GM21576 (cell line): ENCODE results near the gene HOXA9.

Experiments used
- ATAC-seq: cut with Tn5 transposase; IDR thresholded peaks from one replicate; pipeline ENCODE4 v1.9.1; 2021; ENCODE audit warnings: mild to moderate bottlenecking, moderate library complexity; ENCODE audit not compliant: unreplicated experiment

Gene HOXA9

DNA sequence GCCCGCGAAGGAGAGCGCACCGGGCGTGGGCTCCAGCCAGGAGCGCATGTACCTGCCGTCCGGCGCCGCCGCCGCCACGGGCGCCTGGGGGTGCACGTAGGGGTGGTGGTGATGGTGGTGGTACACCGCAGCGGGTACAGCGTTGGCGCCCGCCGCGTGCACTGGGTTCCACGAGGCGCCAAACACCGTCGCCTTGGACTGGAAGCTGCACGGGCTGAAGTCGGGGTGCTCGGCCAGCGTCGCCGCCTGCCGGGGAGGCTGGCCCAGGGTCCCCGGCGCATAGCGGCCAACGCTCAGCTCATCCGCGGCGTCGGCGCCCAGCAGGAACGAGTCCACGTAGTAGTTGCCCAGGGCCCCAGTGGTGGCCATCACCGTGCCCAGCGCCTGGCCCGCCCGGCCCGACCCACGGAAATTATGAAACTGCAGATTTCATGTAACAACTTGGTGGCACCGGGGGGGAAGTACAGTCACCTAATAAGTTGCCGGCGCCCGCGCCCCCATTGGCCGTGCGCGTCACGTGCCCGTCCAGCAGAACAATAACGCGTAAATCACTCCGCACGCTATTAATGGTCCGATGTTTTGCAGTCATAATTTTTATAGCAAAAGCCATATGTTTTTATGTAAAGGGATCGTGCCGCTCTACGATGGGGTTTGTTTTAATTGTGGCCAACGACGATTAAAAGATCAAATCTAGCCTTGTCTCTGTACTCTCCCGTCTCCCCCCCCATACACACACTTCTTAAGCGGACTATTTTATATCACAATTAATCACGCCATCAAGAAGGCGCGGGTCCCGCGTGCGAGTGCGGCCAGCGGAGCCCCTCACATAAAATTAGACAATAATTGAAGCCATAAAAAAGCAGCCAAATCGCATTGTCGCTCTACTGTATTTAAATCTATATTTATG, at the start of gene HOXA9:
Gene HOXA9, minus strand, starts transcription at position 449 of the 907 bp plus-strand sequence. Its CDS starts 80 bp downstream, at position 369.
- ATAC-seq, result no peak

DNA sequence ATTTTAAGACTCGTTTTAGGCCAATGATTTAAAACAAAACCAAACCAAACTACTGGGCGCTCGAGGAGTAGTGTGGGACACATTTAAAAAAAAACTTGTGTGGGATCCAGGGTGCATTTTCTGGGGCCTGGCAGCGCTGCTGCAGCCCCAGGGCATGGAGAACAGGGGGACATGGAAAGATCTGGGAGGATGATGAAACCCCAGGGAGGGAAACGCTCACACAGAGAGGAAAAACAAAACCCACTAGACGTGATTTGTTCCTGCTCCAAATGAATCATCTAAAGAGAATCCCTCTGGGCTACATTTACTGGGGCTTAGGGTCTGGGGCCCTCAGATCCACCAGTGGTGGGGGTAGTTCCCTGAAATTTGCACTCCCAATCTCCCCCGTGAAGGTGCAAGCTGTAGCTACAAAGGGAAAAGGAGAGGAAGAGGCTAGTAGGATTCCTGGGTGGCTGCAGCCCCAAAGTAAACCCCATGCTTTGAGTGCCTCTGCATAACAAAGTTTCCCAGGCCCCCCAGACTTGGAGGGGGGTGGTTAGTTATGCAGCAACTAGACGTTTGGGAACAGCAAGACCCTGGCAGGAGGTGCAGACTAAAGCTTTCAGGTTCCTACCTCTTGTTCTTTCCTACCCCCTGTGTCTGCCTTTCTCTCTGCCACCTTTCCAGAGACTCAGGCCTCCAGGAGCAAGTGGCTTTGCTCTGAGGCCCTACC, 49.1 kb upstream of the HOXA9 start:
- ATAC-seq, result no peak

DNA sequence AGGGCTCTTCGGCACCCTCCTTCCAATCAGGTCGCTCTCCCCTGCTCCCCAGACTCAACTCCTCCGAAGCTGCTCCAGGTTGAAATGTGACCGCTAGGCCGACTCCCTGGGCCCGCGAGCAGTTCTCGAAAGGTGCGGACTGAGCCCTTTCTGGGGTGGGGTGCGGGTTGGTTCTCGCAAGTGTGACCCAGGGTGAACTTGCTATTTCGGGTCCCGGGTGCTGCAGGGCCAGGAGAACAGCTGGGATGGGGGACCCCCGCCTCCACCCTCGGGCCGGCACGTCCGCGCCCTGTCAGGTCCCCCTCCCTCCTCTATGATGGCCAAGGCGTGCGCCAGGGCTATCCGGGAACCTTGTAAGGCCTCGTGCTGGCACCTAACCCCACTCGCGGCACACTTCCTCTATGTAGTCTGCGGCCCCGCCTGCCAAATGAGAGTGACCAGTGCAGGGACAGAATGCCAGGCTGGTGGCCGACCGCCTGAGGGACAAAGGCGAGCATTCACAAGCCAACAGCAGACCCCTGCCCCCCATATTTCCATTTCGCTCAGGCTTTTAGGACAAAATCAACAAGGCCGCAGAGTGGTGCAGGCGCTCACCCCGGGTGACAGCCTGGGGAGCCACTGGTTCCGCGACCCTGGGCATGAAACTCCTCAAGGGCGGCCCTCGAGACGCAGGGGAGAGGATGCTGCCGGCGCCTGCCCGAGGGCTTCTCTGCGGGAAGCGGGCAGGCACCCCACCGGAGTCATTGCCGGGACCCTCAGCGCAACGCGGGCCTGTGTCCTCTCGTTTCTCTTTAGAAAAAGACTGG, 48.3 kb upstream of the HOXA9 start:
- ATAC-seq, result no peak

DNA sequence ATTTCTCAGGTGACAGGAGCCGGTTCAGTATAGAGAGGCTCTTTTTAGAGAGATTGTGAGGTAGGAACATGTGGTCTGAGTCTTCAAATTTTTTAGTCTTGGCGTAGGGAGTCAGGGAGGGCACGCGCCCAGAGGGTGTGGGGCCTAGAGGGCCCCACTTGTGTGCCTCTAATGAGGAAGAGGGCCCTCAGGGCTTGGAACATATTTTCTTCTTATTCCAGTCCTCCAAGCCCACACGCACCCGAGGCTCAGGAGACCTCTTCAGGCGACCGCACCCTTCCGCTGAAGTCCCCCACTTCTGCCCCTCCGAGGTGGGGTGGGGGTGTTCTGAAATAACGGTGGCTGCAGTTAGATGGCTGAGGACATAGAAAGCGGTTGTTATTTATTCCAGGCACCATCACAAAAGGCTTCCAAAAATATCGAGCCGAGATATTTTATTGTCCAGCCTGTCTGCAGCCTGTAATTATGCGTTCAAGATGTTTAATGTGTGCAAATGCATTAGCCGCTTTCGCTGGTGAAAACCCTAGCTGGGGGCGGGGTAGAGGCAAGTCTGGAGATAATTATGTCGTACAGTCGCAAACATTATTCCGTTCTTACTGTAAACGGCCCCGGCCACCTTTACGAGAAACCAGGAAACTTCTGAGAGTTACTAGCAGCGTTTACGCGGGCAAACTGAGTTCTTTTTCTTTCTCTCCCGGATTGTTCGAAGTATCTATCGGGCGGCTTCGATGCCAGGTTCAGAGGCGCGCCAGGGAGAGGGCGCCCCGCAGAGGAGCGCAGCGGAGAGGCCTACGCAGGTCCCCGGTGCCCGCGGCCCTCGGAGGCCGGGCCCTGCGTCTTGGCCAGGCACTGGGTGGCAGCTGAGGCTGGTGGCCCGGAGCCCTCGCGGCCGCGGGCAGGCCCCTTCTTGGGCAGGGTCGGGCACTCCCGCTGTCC, 47.4 kb upstream of the HOXA9 start:
- ATAC-seq, result no peak

DNA sequence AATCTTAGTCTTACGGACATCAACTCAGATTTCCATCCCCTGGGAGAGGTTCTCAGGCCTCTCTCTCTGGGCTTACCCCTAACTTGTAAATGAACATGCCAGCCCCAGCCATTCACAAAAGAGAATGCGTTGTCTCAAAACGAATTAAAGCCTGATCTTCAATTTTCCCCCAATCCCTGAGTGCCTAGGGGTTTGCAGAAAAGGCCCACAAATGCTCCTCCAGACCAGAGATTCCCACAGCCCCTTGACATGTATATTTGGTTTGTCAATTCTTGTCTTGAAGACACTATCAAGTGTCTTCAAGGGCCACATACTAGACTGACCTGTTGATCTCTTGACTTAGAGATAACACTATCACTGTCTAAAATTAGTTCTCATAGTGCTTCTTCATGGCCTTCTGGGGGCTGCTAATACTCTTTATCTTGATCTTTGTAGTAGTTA, 46.4 kb upstream of the HOXA9 start:
- ATAC-seq, result no peak

DNA sequence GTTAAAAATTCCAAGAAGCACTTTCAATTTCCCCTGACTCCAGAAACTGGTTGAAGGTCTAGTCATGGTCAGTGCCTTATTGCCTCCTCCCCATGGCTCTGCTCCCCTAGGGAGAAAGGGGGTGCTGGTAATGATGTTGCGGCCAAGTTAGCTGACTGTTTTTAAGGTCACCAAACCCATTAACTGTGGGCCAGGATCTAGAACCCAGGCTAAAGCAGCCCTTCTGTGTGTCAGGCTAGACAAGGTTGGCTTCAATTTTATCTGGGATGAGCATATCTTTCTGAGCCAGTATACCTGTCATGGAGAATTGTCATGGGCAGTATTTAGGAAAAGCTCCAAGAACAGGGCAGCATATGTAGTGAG, 45.7 kb upstream of the HOXA9 start:
- no peak for ATAC-seq

DNA sequence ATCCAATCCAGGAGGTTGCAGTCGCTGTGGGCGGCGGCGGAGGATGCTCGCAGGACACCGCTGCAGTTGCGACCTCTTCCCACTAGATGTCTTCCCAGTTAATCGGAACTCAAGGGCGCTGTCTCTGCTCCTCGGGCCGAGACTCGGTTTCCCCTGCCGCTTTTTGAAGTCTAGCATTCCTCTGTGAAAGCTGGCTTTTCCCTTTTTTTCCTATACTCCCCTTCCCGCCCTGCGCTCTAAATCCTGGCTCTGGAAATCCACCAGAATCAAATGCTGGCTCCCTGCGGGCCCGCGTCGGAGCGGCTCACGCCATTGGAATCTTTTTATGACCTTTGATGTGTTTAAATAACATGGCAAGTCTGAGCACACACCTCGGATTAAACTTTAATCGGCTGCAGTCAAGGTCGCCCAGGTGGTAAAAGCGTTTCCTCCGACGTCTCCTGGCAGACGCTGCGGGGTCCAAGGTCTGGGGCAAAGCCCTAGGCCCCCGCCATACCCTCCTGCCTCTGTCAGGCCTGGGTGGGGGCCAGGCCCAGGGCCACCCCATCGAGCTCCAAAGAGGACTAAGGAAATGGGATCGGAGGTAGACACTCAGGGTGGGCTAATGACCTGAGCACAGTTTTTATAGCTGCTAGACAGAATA, 45.2 kb upstream of the HOXA9 start:
- no peak for ATAC-seq

DNA sequence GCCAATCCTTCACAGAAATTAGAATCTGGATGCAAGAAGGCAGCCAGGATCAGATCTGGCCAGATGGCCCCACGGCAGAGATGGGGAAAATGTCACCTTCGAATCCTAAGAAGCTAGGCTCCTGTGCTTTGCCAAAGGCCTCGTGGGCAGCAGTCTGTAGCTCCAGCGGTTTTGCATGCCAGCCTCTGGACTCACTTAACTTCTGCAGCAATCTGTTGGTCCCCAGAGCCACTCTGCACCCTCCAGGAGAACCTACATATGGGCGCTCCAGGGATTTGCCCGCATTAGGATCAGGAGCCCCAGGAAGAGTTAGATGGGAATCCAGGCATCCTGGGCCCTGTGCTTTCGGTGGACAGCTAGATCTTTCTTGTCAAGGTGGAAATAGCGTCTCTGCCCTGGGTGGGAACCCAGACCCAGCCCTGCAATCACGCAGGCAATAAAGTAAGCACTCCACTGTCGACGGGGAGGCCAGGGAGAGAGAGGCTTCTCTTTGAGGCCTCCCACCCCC, 44.6 kb upstream of the HOXA9 start:
- ATAC-seq, result no peak

DNA sequence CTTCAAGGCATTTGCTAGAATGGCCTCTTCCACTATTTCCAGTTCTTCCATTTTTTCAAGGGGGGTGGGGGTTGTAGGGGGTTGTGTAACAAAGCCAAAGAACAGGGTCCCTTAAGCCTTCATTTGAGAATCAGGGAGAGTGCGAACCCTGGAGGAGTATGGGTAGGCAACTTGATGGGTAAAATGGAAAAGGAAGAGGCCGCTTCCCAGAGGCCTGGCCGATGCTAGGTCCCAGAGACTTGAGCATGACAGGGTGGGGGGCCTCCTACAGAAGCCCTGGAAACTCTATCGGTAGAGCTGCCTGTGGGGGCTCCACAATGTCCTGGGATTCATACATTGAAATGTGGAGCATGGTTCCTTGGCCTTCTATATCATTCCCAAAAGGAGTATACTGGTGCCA, 43.7 kb upstream of the HOXA9 start:
- no peak for ATAC-seq

DNA sequence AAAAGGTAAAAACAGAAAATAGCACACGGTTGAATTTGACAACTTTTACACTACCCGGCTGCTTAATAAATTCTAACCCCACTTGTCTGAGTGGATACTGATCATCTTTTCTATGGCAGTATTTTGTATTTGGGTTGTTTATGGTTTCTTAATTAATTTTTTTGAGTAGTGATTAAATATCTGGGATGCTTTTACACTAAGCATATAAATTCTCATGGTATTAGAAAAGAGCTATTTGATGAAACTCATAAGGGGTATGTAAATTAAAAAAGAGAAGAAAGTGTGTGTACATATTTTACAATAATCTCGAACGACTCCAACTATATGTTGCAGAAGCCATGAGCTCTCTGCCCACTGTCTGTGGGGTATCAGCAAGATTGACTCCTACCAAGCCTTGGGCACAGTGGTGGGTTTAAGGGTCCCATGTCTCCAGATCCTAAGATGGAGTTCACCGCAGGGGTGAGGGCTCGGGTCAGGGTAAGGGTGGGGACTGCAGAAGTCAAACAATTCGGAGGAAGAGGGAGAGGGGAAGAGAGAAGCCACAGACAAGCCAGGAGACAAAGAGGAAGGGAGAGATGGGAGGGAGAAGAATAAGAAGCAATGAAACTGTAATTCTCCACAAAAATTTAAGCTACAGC, 42.1 kb upstream of the HOXA9 start:
- ATAC-seq, result no peak

DNA sequence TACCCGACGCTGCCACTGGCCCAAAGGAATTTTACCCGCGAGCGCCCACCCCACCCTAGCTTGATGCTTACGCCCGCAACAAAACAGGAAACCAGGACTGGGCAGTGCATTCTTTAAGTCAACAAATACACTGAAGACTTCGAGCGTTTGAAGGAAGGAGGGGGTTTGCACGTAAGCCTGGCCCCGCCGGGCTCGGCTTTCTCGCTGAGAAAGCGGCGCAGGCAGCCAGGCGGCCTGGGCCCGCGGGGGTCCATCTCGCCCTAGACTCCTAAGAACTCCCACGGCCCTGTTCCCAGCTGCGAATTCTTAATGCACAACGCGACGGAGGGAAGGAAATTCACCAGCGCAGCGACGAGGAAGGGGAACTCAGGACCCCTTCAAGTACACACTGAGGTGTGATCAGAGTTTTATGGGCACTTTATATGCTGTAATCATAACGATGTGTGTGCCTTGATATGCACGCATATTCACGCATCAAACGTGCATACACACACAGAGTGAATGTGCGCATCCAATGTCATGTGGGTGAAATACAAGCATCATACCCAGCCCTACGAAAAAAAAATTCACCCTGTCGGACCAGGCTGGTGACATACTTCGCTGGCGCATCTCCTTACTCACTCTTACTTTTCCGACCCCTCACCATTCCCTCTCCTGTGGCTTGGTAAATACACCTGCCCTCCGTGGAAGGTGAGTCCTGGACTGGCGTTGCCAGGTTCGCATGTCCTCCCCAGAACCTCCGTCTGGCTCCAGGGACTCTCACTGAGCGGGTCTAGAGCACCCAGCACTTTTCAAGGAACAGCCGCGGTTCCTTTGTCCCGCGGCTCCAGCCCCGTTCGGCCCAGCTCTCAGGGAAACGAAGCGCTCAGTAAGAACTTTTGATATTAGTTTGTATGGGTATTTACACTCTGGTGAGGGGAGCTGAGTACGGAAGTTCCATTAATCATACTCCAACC, 40.3 kb upstream of the HOXA9 start:
- no peak for ATAC-seq

DNA sequence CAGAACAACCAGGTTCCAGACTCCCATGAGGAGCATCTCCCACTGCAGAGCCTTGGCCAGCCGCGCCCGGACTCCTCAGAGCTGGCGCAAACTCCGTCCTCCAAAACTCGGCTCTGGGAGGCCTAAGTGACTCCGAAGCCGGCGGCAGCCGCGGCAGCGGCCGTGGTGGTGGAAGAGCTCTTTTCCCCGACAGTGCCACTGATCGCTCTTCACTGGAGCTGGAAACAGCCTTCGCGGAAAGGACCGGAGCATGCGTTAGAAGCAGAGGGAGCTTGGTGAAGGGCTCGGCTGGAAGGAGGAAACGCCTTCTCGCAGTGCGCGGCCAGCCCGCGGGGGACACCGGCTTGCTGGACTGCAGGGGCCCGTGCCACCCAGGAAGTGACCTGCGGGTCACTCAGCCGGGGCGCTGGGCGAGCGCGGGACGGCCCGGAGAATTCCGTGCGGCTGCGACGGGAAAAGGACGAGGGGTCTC, 39.5 kb upstream of the HOXA9 start:
- no peak for ATAC-seq

DNA sequence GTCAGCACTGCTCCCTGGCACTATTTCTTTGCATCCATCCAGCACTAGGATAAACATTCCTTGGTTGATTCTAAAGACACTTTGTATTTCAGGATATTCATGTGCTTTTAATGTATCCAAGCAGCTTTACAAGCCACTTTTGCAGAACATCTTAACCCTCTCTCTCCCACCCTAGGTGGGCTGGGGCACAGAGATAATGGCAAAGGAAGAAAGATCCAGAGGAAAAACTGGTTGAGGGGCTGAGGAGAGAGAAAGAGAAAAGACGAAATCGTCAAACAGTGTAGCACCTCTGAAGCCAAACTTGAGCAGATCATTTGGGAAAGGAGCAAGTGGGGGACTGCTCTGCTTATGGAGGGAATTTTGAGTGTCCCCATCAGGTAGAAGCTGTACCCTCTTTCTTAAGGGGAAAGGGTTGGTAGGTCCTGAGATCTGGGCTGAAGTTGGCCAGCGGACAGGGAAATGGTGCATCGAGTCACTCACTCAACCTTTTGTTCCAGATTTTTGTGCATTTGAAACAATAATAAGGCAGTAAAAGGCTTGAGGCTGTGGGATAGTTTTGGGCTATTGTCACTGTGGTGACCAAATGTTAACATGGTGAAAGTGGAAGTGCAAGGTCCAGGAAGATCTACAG, 38.7 kb upstream of the HOXA9 start:
- ATAC-seq, result no peak

DNA sequence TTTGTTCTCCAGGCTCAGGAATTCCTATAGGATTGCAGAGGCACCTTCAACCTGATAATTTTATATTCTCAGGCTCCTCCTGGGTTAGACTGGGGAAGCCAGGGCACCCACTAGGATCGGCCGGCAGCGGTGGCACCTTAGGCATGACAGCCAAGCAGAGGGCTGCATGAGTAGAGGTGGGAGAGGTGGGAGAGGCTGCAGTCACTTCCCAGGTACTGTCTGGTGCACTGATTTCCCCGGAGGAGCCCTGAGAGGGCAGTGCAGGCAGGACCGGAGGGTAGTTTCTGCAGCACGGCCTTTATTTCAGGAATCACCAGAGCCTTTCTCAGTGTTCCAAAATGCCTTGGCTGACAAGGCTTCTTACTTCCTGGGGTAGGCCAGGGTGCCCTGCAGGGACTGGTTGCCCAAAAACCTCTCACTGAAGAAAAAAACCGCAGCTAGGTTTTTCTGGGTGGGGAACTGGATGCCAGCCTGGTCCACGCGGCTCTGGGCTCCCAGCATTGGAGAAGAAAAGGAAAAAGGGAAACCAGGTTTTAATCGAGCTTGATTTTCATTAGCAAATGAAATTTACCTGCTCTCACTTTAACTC, 38.1 kb upstream of the HOXA9 start:
- no peak for ATAC-seq

DNA sequence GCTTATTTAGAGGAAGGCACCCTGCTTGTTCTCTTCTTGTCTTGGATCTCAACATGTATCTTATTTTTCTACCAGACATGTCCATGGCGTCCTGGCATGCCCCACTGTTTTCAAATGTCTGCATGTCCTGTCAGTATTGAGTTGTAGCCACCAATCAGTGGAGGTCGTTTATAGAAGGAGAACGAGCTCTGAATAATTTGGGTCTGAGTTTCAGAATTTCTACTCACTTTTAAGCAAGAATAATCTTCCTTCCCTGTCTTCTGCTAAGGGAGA, 37.5 kb upstream of the HOXA9 start:
- ATAC-seq, result no peak

DNA sequence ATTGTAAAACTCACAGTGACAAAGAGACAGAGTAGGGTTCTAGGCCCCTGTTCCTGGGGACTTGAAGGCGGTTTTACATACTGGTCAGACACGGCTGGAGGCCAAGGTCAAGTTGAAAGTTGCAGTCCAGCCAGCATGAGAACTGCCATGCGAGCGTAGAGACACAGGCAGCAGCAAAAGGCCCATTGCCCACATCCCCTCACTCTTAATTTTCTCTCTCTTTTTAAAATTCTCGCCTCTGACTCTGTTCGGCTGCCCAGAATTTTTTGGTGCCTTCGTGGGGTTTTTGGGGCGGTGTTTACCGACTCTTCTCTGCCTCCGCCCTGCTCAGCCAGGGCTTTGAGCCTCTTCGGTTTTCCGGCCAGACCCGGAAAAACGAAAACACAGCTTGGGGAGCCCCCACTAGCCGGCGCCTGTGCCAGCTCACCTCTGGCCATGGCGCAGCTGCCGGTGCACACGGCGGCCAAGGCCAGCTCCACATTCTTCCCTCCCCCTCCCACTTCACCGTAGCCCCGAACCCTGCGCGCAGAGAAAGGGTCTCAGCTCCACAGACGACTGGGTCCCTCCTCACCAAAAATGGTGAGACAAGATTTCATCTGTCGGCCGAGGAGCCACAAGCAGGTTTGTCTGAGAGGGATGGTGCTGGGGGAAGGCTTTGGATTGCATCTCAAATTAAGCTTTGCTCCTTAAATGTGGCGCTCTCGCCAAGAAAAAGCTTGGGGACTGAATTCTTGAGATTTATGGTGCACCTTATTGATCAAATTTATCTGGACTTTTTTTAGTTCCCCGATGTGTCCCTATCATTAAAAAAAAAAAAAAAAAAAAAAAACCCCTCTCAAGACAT, 36.9 kb upstream of the HOXA9 start:
- no peak for ATAC-seq
